CD4-positive, alpha-beta T cell treated with Interleukin-1 beta for 1 hour (primary cell): Measurements from ENCODE around the gene SEMA6D.

Source experiments
- DNase-seq, 2 donors: peaks; one replicate each; pipeline ENCODE4 v3.0.0-alpha.2; 2020 to 2022

SEMA6D gene

DNA sequence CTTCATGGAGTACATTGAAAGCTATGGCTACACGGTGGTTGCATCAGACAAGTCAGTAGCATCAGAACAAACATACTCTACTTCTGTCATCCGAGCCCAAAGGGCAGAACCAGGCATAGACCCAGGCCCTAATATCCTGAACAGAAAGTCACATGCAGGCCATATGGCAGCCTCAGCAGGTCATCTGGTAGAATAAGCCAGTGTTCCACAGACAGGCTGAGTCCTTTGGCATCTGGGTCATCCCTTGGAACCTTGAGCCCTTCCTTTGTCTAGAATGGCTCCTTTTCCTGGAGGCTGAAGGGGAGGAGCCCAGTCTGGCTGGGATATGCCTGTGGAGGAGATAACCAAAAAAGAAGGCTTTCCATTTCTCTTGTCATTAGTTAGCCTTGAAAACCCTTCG is 29.2 kb downstream of the SEMA6D start:
- DNase-seq, result no peak

DNA sequence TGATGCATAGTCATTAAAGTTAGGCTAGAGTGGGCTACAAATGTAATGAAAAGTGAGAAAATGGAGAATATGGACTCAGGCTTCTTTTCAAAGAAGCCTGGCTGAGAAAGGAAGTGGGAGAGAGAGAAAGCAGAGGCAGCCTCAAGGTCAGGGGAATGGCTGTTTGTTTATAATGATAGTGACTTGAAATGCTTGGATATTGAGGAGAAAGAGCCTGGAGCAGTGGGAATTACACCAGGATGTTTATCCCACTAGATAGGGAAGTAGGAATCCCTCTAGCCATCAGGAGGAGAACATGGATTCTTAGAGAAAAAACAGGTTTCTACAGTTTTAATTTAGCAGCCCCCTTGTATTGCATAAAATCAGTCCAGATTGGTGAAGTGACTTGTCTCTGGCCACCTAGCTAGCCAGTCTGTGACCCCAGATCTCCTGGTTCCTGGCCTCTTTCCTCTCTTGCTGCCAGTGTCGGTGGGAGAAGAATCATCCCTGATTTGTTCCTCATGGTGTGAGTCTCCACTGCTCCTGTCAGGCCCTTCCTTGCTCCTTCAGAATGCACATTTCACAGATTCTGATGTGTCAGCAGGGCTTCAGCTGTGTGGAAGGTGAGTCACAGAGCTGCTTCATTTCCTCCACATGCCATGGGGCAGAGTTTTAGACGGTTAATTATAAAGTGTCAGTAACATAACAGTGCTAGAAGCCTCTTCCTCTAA is 32.9 kb downstream of the SEMA6D start:
- DNase-seq, result no peak

DNA sequence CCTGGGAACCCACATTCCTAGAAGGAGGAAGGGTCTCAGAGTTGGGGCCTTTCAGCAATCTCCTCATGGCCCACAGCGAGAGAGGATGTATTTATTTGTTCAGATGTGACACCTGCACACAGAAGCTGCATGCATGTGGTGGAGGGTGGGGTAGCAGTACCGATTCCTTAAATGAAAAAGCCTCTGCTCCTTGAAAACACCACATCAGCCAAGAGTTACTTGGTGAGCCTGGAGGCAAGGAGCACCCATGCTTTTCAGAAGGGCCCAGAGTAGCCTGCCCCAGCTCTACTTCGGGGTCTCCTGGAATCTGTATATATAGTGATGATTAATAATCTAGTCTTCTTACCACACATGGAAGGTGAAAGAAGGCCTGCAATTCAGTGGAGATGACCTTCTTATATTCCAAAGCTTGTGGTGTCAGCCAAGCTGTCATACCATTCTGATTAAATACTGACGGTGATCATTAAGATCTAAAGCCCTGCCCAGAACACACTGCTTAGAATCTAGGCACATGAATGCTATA is 33.5 kb downstream of the SEMA6D start:
- no peak for DNase-seq

DNA sequence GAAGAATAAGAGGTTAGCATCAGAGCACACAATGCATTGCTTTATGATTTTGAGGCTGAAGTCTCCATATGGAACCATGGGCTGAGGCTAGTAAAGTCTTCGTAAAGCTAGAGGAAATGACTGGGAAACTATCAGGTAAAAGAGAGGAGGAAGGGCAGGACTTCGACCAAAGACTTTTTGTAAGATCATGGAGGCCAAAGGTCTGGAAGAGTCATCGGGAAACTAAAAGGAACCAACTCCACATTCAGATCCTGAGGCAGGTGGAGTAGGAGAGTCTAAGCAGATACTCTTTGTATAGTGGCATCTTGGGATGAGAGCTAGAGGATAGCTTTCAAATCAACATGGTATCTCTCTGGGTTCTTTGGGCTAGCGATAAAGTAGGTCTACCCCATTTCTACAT is 36.3 kb downstream of the SEMA6D start:
- DNase-seq, result no peak

DNA sequence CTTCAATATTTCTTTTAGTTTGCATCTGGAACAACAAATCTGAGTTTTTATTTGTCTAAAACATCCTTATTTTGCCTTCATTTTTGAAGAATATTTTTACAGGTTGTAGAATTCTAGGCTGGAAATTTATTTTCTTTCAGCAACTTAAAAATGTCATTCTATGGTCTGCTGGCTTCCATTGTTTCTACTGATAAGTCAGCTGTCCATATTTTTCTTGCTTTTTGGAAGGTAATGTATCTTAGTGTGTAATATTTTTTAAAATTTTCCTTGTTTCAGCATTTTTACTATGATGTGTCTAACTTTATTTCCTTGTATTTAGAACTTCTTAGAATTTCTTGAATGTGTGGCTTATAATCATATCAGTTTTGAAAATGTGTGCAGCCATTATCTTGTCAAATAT is 37.0 kb downstream of the SEMA6D start:
- no peak for DNase-seq

DNA sequence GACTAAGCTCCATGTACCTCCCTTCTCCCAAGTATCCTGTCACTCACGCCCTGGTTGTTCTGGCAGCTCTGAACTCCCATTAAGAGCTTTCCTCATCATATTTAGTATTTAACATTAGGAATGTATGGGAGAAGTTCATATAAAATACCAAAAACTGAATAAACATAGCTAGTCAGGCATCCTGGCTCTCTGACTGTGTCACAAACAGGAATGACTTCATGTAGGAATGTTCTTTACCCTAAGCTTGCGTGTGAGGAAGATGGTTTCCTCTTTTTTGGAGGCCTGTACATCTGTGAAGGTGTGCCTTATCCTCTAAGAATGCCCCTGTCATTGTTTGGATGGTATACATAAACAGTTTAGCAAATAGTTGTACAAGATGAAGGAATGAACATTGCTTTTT is 38.6 kb downstream of the SEMA6D start:
- DNase-seq, result no peak

DNA sequence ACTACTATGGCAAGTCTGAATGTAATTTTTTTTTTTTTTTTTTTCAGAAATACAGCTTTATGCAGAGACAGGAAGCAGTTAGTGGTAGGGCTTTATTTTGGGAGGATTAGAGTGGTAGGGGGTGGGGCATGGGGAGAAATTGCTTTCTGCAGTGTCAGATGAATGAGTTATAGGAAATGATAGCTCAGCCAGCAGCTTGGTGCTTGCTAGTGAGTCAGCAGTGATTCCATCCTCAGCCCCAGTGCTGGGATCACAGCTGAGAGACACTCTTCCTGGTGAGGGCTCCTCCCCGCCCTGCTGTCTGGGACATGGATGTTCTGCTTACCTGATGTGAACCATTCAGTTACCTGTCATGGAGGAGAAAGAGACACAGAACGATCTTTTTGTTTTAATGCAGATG is 39.6 kb downstream of the SEMA6D start:
- no peak for DNase-seq

DNA sequence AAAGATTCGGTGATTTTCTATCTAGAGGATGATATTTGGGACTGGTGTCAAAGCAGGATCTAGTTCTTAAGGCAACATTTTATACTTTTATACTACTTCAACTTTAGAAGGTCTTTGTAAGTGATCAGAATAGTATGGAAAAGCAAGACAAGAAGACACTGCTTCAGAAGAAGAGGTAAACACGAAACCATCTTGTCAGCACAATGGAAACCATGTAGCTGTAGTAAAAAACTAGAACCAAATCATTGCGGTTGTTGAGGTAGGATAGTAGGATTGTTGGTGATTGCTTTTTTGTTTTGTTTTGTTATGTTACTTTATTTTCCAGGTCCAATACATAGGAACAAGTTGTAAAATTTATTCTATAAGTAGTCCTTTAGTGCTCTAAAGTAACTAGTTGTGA is 40.0 kb downstream of the SEMA6D start:
- no peak for DNase-seq

DNA sequence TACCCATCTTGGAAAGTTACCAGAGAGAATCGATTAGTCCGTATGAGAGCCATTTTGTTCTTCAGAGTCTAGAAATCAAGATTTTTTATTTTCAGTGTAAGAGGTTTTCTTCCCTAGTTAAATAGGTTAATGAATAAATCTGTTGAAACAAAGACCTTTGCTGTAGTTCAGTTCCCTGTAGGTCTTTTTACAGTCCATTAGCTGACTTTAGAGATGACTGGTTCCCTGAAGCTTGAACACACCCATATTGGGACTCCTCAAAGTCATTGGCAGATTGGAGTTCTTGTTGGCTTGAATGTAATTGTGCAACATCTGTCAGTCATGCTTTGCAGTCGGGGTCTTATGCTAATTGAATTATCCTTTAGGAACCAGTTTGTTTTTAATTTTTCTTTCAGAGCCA is 45.3 kb downstream of the SEMA6D start:
- DNase-seq, result no peak

DNA sequence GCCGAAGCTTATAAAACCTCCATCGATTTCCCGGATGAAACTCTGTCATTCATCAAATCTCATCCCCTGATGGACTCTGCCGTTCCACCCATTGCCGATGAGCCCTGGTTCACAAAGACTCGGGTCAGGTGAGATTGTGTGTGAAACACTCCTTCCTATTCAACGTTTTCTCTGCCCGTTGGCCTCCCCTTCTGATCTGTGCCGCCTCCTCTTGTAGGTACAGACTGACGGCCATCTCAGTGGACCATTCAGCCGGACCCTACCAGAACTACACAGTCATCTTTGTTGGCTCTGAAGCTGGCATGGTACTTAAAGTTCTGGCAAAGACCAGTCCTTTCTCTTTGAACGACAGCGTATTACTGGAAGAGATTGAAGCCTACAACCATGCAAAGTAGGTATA is 47.4 kb downstream of the SEMA6D start:
- DNase-seq, result no peak

DNA sequence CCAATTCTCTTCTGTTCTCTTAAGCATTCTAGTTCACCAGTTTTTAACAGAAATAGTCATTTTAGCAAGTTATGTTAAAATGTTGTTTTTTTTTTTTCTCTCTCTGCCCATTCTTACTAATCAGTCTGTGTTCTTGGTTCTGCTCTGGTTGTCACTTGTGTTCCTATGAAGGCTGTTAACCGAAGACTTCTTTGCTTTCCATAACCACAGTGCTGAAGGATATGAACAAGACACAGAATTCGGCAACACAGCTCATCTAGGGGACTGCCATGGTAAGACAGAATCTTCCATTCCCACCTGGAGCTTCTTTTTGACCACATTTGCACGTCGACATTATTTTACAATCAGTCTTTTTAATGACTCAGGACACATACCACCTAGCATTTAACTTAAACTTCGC is 49.1 kb downstream of the SEMA6D start:
- DNase-seq, result no peak

DNA sequence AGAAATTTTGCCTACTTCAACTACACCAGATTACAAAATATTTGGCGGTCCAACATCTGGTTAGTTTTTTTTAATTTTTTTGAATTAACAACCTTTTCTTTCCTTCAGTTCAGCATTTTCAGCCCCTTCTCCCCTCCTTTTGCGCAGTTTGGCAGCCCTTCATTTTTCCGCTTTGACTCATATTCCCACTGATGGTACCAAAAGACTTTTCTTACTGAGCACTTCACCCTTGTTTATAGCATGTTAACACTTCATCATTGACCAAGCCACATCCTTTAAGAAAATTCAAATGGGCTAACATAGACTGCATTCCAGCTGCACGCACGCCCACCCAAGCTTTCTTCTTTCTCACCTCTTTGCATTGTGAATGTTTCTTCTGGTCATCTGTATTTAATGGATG is 49.7 kb downstream of the SEMA6D start:
- no peak for DNase-seq

DNA sequence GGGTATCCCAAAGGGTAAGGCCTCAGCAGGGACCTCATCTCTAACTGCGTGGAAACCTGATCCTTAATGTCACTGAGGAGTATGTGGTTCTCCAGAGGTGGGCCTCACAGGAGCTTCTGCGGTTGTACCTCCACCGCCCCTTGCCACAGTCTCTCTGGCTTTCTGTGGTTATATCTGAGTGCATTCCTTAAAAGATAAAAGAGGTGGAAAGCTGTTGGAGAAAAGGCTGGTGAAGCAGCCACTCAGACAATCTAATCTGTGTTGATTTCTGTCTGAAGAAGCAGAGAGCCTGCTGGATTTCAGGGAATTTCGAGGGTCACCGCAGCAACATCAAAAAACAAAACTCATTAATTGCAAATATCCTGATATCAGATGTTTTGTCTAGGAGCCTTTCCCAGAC is 51.4 kb downstream of the SEMA6D start:
- DNase-seq, result no peak

DNA sequence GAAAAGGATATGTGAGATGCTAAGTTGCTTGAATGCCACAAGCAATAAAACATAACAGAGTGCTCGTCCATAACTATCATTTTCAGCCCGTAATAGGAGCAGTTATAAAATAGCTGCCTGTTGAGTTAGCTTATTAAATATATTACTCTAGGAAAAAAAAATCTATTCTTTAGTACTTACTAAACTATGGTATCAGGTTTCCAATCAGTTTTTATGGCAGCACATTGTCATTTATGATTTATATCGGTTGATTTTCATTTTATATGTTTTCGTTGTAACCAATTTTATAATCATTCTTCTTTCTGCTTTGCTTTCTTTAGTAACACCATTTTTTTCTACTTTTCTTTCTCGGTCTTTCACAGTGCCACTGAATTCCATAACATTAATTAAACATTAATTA is 51.9 kb downstream of the SEMA6D start:
- no peak for DNase-seq

DNA sequence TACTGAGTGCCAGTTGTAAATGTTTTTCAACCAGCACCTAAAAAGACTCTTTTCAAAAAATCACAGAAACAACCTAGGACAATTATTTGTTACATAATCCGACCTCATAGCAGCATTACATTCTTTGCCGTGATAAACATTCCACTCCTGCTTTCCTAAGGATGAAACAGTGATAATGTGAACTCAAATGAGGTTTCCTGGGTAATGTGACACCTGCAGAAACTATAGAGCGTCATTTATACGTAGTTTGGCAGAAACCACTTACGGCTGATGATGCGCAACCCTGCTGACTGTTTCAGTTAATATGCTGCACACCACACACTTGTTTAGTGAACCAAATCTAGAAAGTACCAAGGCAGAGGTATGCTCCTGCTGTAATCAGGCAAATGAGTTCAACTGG is 55.8 kb downstream of the SEMA6D start:
- no peak for DNase-seq

DNA sequence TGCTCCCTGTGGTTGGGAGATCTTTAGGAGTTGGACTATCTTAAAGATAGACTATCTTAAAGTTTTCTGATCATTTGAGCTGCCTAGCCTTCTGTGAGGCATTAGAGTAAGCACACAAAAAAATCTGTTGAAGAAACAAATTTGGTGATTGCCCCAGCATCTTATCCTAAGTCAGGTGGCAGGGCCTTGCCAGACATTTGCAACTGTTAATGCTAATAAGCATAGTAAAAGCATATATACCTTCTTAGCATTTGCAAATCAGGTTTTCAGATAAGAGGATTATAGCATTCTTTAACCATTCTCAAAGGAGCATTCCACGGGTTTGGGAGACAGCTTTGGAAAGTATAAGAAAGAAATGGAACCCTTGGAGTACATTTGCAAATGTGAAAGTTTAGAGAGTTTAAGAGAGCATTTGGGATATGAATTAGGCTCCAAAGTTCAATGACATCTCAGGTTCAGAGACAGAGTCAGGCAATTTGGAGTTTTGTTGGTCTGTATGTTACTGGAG is 61.0 kb downstream of the SEMA6D start:
- DNase-seq, result no peak

DNA sequence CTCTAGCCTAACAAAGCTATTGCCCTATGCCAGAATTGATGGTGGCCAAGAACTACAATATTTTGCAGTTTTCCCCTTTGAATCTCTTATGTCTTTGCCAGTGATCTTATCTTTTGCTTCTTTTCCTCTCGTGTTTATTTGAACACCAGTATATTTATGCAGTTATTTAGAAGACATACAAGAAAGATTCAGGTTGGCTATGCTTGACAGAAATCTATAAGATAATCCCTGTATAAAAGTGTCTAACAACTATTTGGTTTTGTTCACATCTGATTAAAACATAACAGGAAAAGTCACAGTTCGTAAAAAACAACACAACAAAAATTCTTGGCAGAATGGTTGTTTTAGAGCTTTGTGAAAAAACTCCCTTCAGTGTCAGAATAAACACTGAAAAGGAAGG is 63.7 kb downstream of the SEMA6D start:
- DNase-seq, result no peak

DNA sequence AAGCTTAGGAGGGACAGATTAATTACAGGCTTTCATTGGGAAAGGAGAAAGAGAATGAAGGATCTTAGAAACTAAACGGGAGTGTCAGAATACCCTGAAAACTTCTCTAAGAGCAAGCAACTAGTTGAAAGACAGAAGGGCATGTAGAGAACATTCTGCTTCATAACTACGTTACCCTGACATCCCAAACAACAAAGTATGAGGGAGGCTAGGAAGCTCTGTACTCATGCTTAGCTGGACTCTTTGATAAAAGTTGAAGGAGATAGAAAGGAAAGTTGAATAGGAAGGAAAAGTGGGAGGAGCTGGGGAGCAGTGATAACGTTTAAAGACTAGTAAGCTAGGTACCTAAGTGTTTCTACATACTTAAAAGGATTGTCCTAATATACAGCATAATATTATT is 64.2 kb downstream of the SEMA6D start:
- DNase-seq, result no peak

DNA sequence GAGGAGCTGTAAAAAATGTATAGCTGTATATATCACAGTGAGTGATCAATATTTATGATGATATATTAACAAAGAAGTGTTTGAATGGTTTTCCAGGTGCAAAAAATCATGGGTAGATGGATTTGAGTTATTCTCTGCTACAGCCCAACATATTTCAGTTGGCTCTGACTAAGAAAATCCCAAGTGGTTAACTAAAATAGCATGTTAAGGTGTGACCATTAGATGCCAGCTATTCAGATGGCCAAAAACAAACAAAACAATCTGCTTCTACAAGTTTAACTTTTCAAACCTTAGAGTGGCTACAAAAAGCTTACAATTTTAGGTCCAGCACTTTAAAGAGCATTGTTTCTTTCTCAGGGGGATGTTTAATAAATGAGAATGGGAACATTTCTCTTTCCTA is 67.5 kb downstream of the SEMA6D start:
- no peak for DNase-seq

DNA sequence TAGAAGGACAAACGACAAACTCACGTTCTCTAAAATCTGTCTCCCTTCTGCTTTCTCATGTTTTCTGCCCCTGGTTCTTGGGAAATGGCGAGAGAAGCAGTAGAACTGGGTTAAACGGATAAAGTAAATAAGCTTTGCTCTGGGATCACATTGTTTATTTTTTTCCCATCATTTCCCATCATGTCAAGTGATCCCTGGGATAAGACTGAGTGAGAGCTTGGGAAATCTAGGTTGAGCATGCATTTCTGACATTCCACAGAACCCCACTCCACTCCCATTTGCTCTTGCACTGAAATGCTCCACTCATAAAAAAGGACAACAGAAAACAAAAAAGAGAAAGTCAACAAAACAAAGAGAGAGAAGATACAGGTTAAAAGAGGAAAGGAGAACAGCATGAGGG is 69.1 kb downstream of the SEMA6D start:
- no peak for DNase-seq

DNA sequence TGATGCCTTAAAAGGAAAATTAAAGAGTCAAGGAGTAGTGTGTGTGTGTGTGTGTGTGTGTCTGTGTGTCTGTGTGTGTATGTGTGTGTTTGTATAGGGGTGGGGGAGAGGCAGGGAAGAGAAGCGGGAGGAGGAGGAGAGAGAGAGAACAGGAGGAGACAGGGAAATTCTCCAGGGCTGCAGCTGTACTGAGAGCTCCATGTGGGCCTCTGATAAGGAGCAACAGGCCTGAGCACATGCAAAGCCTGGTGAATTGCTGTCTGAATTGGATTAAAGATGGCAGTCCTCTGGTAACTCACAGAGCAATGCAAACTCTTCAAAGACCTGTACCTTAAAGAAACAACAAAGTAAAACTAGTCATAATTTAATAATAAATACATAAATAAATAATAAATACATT is 70.6 kb downstream of the SEMA6D start:
- no peak for DNase-seq

DNA sequence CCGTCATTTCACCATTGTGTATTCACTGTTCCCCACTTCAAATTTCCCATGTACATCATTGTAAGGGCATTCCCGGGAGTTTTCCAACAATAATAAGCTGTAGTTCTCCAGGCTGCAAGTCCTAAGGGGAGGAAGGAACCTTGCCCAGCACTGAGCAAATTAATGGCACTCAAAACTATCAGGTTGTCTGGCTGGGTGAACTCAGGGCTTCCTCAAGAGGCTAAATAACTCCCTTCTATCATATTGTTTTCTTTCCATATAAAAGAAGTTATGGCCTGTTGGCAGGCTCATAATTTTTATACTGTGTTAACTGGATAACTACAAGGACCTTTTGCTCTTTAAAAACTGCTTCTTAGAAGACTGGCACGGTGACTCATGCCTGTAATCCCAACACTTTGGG is 71.4 kb downstream of the SEMA6D start:
- no peak for DNase-seq

DNA sequence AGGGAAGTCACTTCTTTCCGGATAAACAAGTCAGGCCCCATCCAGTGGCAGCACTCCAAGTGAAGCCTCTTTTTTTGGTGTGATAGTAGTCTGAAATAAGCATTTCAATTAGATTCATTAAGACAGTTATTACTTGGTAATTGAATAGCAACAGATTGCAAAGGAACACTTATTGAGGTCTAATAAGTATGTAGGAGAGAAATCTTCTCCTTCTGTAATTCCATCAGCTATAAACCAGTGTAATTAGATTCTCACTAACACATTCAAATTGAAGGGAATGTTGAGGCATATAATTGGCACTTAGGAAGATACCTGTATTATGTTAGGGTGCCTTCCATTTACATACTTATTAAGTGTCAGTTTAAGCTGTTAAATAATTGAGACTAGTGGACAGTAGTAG is 73.9 kb downstream of the SEMA6D start:
- DNase-seq, result no peak

DNA sequence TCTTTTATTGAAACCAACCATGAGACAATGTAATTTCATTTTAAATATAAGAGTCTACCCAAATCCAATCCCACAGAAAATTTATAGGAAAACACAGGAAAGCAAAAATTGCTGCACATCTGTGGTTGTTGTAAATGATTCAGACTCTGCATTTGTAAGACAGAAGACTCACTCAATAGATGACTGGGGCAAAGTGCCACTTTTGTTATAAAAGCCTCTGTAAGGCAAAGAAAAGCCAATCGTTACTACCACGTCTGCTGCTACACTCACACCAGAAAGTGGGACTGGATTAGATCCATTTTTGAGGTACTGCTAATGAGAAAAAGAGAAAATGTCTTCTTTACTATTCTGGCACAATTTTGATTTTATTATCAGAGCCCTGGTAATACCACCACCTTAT is 74.9 kb downstream of the SEMA6D start:
- no peak for DNase-seq

DNA sequence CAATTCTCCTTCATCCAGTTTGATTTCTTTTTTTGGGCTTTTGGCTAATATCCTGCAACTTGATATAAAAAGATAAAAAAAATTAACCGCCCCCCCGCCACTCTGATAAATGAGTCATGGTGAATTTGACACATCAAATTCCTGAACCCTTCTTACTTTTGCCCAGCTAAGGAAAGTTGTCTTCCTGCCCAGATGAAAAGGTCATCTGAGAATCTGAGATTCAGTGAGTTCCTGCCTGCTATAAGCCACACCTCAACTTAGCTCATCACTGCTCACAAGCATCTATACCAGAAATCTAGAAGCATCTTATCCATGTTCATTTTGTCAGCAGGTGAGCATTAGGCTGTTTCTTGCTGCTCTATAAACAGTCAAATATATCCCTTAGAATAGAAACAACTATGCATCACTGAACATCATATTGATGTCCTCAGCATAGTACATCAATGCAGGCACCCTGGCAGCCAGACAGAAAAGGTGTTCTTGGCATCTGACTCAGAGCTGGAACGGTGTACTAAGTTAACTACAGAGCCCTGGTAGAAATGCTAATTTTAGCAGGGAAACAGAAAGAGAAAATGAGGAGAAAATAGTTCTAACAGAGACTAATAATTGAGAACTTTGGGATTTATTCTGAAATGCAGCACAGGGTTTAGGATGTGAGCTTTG is 77.1 kb downstream of the SEMA6D start:
- no peak for DNase-seq
